Fibroblast of lung (primary cell): ENCODE measurements around the gene TRA2B. TPM values are rescaled to one million over a fixed set of nuclear protein-coding genes. Genes with fewer than 3 reads are reported as not detected.

Source experiments
- DNase-seq, 2 donors: peaks; one replicate each; pipeline versions ENCODE4 v3.0.0 to v3.0.0-alpha.2; 2010; ENCODE audit warnings: low read depth in 2 of 2
- H2AFZ ChIP-seq: 2 replicates; pipeline ENCODE4 v1.5.1; 2012; ENCODE audit warnings: low read length, control low read depth, inconsistent platforms
- H3K27ac ChIP-seq: 2 replicates; pipeline ENCODE4 v1.5.1; 2011; ENCODE audit warnings: low read length, control low read depth; ENCODE audit not compliant: insufficient read depth
- H3K27me3 ChIP-seq: 2 replicates; pipeline ENCODE4 v1.5.1; 2011; ENCODE audit warnings: mild to moderate bottlenecking, low read length; ENCODE audit not compliant: control insufficient read depth, insufficient read depth
- H3K36me3 ChIP-seq: 2 replicates; pipeline ENCODE4 v1.5.1; 2011; ENCODE audit warnings: low read length; ENCODE audit not compliant: control insufficient read depth, insufficient read depth
- H3K4me1 ChIP-seq: 2 replicates; pipeline ENCODE4 v1.5.1; 2011; ENCODE audit warnings: low read length; ENCODE audit not compliant: control insufficient read depth, insufficient read depth; ENCODE audit errors: extremely low read depth
- H3K4me2 ChIP-seq: 2 replicates; pipeline ENCODE4 v1.5.1; 2011; ENCODE audit warnings: low read length, control low read depth; ENCODE audit not compliant: insufficient read depth; ENCODE audit errors: extremely low read depth
- H3K4me3 ChIP-seq, 4 experiments: fragments of 200-600 bp in 1 of 4; sonication (generic) in 1 of 4; replicated peaks in 1 of 4; 2 replicates each; pipeline ENCODE4 v1.5.1; 2011 to 2016; ENCODE audit warnings: low read length in 4 of 4, low read depth in 3 of 4, mild to moderate bottlenecking in 3 of 4, control low read depth in 2 of 4, inconsistent platforms in 1 of 4, mixed read lengths in 1 of 4; ENCODE audit not compliant: insufficient read depth in 1 of 4; ENCODE audit errors: control extremely low read depth in 1 of 4
- H3K79me2 ChIP-seq: 2 replicates; pipeline ENCODE4 v1.5.1; 2012; ENCODE audit warnings: mild to moderate bottlenecking, low read length, inconsistent platforms; ENCODE audit not compliant: control insufficient read depth, insufficient read depth
- H3K9ac ChIP-seq: 2 replicates; pipeline ENCODE4 v1.5.1; 2011; ENCODE audit warnings: mild to moderate bottlenecking, low read length, control low read depth; ENCODE audit not compliant: insufficient read depth
- H3K9me3 ChIP-seq: 2 replicates; pipeline ENCODE4 v1.5.1; 2012; ENCODE audit warnings: low read depth, low read length; ENCODE audit not compliant: control insufficient read depth, insufficient read depth
- H4K20me1 ChIP-seq: 2 replicates; pipeline ENCODE4 v1.5.1; 2011; ENCODE audit warnings: low read length; ENCODE audit not compliant: control insufficient read depth, insufficient read depth; ENCODE audit errors: extremely low read depth
- EZH2 ChIP-seq: IDR thresholded peaks from 2 replicates; pipeline ENCODE4 v1.5.1; 2012; ENCODE audit warnings: low read length, control low read depth, mild to moderate bottlenecking; ENCODE audit errors: missing control alignments
- polyA plus RNA-seq, 2 donors: library from polyadenylated mRNA; depleted of rRNA in 1 of 2; stranded (reverse) in 1 of 2; unstranded in 1 of 2; fragments of >200 nt; gene quantifications; 2 replicates each; pipeline ENCODE4 v1.2.1, GENCODE V29; 2011 to 2012; ENCODE audit warnings: missing spikeins in 1 of 2
- total RNA-seq: library from RNA; depleted of rRNA; stranded (reverse); fragments of >200 nt; gene quantifications from 2 replicates; pipeline ENCODE4 v1.2.1, GENCODE V29; 2014
- TF ChIP-seq, protein P1 (sequence below), 2 donors: IDR thresholded peaks in 1 of 2; conservative IDR thresholded peaks in 1 of 2; 1 replicate in 1 of 2; 2 replicates in 1 of 2; pipeline ENCODE4 v1.5.1; 2011 to 2012; ENCODE audit warnings: low read length in 2 of 2, control low read depth in 1 of 2, inconsistent platforms in 1 of 2, low read depth in 1 of 2, mild to moderate bottlenecking in 1 of 2

The TRA2B gene
- total and polyA plus RNA-seq, 2 donors (not counting 1 experiment from before 2014, with no cell fraction given), result 117 to 140 TPM

- no peak for DNase-seq
- Histone ChIP-seq H3K4me3 (no peak overlapping the region), H3K9ac (no peak overlapping the region), H3K27me3 (no peaks in the 10 kb centered on the region), H4K20me1 (peaks cover 8% of the 10 kb centered on the region), H3K27ac (no peak overlapping the region), H3K4me2 (no peak overlapping the region), H3K4me1 (no peaks in the 10 kb centered on the region), H3K9me3 (no peaks in the 10 kb centered on the region), H2AFZ (no peak overlapping the region), H3K36me3 (no peaks in the 10 kb centered on the region), H3K79me2 (peaks cover 19% of the 10 kb centered on the region)
- TF ChIP-seq EZH2, result no peak
- TF ChIP-seq, protein P1, sequence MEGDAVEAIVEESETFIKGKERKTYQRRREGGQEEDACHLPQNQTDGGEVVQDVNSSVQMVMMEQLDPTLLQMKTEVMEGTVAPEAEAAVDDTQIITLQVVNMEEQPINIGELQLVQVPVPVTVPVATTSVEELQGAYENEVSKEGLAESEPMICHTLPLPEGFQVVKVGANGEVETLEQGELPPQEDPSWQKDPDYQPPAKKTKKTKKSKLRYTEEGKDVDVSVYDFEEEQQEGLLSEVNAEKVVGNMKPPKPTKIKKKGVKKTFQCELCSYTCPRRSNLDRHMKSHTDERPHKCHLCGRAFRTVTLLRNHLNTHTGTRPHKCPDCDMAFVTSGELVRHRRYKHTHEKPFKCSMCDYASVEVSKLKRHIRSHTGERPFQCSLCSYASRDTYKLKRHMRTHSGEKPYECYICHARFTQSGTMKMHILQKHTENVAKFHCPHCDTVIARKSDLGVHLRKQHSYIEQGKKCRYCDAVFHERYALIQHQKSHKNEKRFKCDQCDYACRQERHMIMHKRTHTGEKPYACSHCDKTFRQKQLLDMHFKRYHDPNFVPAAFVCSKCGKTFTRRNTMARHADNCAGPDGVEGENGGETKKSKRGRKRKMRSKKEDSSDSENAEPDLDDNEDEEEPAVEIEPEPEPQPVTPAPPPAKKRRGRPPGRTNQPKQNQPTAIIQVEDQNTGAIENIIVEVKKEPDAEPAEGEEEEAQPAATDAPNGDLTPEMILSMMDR (conservative IDR thresholded peaks at IDR 0.05 in 1 of 2, IDR thresholded peaks at IDR 0.05 in 1 of 2; ENCODE audit: low read depth in 1 of 2, low read length in 2 of 2), result no peak
These were observed 3.1 kb upstream of the TRA2B start for GRCh38 chr3:185940951-185941350.

- Histone ChIP-seq H3K36me3 (no peaks in the 10 kb centered on the region), H3K79me2 (peaks cover 31% of the 10 kb centered on the region), H3K4me1 (no peaks in the 10 kb centered on the region), H3K9me3 (no peaks in the 10 kb centered on the region), H3K4me2 (no peak overlapping the region), H3K9ac (no peak overlapping the region), H4K20me1 (peaks cover 19% of the 10 kb centered on the region), H2AFZ (no peak overlapping the region), H3K27ac (no peak overlapping the region), H3K4me3 (no peak overlapping the region), H3K27me3 (no peaks in the 10 kb centered on the region)
- DNase-seq, result no peak
- TF ChIP-seq, protein P1 (conservative IDR thresholded peaks at IDR 0.05 in 1 of 2, IDR thresholded peaks at IDR 0.05 in 1 of 2; ENCODE audit: low read depth in 1 of 2, low read length in 2 of 2), result no peak
- no peak for TF ChIP-seq EZH2
These were observed 1.9 kb upstream of the TRA2B start for GRCh38 chr3:185939721-185940120.

DNA sequence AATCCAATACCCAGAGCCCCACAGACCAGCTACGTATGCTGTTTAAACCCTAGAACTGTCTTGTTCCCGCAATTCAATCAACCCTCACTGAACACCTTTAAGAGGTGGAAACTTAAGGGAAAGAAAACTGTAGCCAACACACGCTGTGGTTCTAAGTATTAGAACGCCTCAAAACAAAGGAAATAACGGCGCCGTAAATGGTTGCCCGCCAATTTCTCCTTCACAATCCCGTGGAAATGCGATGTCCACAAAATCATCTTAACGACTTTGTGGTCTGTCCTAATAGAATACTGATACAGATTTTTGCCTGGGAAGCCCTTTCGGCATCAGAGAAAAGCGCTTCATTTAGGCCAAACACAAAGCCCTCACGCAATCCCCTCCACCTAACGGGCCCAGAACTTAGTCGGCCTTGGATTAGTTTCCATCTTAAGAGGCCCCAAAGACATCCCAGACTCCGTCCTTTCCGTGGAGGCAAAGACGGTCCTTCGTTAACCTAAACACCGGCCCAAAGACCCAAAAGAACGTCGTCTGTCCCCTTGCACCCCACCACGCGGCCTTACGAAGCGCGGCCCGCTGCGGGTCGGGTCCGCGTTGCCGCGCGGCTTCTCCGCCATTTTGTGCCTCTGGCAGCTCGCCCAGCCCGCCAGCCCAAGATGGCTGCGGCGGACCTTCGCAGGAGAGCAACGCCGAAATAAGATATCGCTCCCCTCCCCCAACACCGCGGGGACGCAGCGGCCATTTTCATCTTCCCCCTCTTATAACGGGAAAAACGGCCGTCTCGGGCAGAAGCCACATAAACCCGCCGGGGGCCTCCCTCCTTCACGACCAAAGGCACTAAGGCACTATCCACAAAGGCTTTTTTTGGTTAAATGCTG lies 763 bp downstream of the TRA2B start:
- peaks cover 58% of the 10 kb centered on the region for H3K79me2 ChIP-seq
- peak overlapping the region; percentile 99 to 100 (median 100) for H3K4me3 ChIP-seq
- H3K27ac ChIP-seq, result peak overlapping the region; percentile 100
- H3K4me2 ChIP-seq, result peak overlapping the region; percentile 60
- H3K36me3 ChIP-seq, result no peaks in the 10 kb centered on the region
- H3K9ac ChIP-seq, result peak overlapping the region; percentile 100
- H3K4me1 ChIP-seq, result peaks cover 1% of the 10 kb centered on the region
- TF ChIP-seq, protein P1 (conservative IDR thresholded peaks at IDR 0.05 in 1 of 2, IDR thresholded peaks at IDR 0.05 in 1 of 2; ENCODE audit: low read depth in 1 of 2, low read length in 2 of 2), result no peak
- TF ChIP-seq EZH2, result no peak
- no peak overlapping the region for H2AFZ ChIP-seq
- H3K27me3 ChIP-seq, result no peaks in the 10 kb centered on the region
- no peaks in the 10 kb centered on the region for H3K9me3 ChIP-seq
- peak; percentile 79 to 90 for DNase-seq
- H4K20me1 ChIP-seq, result peaks cover 33% of the 10 kb centered on the region
